Activated T-cell treated with anti-CD3 and anti-CD28 coated beads, Interleukin-2, amount 50 U/mL, for 72 hours (primary cell): ENCODE measurements around the gene SP140L. TPM values are rescaled to one million over a fixed set of nuclear protein-coding genes. Genes with fewer than 3 reads are reported as not detected.
A peak's percentile ranks its signal among the peaks of the same experiment; 100 is the strongest.
"Not testable (repeated sequence)": the region's sequence is repeated elsewhere in the genome, so short reads cannot be mapped to it uniquely, and the experiment has no call there.

ENCODE experiments used
- ATAC-seq, 2 donors: fragments of 150-1000 bp; cut with Tn5 transposase; replicated peaks in 1 of 2; 2 replicates each; pipeline ENCODE4 v1.10.0; 2021; ENCODE audit warnings: moderate library complexity in 2 of 2, mild to moderate bottlenecking in 1 of 2
- DNase-seq, 2 donors: peaks; one replicate each; pipeline ENCODE4 v3.0.0; 2021 to 2022; ENCODE audit warnings: mixed read lengths in 1 of 2
- H3K27ac Mint-ChIP-seq: one replicate; pipeline ENCODE4 v1.8.0; 2022; ENCODE audit warnings: mild to moderate bottlenecking, moderate library complexity, mixed read lengths
- H3K27me3 Mint-ChIP-seq: one replicate; pipeline ENCODE4 v1.8.0; 2022; ENCODE audit warnings: low read depth, mixed read lengths
- H3K36me3 Mint-ChIP-seq, 2 donors: one replicate each; pipeline ENCODE4 v1.8.0; 2022; ENCODE audit warnings: mixed read lengths in 2 of 2, mild to moderate bottlenecking in 1 of 2; ENCODE audit not compliant: insufficient read depth in 2 of 2
- H3K4me1 Mint-ChIP-seq: one replicate; pipeline ENCODE4 v1.8.0; 2022; ENCODE audit warnings: low read depth, mixed read lengths
- H3K4me3 Mint-ChIP-seq, 2 donors: one replicate each; pipeline ENCODE4 v1.8.0; 2022; ENCODE audit warnings: mild to moderate bottlenecking in 2 of 2, mixed read lengths in 2 of 2, moderate library complexity in 2 of 2
- H3K9me3 Mint-ChIP-seq, 2 donors: one replicate each; pipeline ENCODE4 v1.8.0; 2022; ENCODE audit warnings: mixed read lengths in 2 of 2
- total RNA-seq, 2 donors: library from RNA; stranded (reverse); gene quantifications; one replicate each; pipeline ENCODE4 v1.2.3, GENCODE V29; 2022

SP140L gene
- total RNA-seq, 2 donors from 2014 or later: 59.9 to 63.0 TPM

DNA sequence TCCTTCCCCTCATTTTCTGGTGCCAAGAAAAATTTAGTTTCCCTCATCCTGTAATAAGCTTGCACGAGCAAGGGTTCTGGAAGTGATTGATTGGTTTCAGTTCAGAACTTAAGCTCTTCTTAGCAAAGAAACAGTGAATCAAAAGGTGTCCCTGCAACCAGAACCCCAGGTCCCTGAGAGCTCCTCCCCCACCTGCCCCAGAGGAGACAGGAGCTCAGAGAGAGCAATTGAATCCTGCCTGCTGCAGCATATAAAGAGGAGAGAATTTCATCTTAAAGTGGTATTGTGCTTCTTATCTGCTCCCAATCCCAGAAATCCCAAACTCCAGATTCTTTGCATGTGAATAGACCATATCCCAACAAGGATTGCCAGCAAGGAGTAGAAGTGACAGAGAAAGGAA lies 15.4 kb upstream of the SP140L start:
- not testable (repeated sequence) for H3K4me3 Mint-ChIP-seq, ATAC-seq, H3K9me3 Mint-ChIP-seq, DNase-seq, H3K27me3 Mint-ChIP-seq, H3K4me1 Mint-ChIP-seq, H3K27ac Mint-ChIP-seq
- peaks cover 7 to 21% of the 10 kb centered on the region in 2 donors for H3K36me3 Mint-ChIP-seq

GRCh38 chr2:230312638-230313037 lies 14.4 kb upstream of the SP140L start:
- Mint-ChIP-seq H3K36me3 (peaks cover 7 to 21% of the 10 kb centered on the region in 2 donors), H3K4me3 (no peak overlapping the region), H3K27ac (no peak overlapping the region), H3K27me3 (no peaks in the 10 kb centered on the region), H3K4me1 (peaks cover 16% of the 10 kb centered on the region), H3K9me3 (no peaks in the 10 kb centered on the region)
- DNase-seq (no peak), ATAC-seq (no peak)

DNA sequence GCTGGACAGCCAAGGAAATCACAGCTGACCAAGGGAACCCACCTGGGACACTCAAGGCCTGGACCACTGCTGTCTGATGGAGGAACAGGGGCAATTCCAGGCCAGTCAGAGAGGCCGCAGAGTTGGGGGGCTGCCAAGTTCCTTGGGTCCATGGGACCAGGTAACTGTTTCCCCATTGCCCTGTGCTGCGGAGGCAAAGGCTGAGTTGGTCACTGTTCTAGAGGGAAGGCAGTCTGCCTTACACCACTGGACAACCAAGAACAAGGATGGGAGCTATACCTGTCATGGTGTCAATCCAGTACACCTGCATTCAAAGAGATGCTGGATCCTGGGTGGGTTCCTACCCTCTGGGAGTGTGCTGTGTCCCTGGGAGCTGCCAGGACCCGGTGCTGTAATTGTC lies 9.6 kb upstream of the SP140L start:
- peaks cover 9 to 12% of the 10 kb centered on the region in 2 donors for H3K36me3 Mint-ChIP-seq
- no peak overlapping the region for H3K4me3 Mint-ChIP-seq
- no peaks in the 10 kb centered on the region for H3K27me3 Mint-ChIP-seq
- peak overlapping the region; percentile 49 for H3K27ac Mint-ChIP-seq
- ATAC-seq (no peak), DNase-seq (no peak)
- H3K9me3 Mint-ChIP-seq: peaks cover 1 to 2% of the 10 kb centered on the region in 2 donors
- H3K4me1 Mint-ChIP-seq: peaks cover 44% of the 10 kb centered on the region

DNA sequence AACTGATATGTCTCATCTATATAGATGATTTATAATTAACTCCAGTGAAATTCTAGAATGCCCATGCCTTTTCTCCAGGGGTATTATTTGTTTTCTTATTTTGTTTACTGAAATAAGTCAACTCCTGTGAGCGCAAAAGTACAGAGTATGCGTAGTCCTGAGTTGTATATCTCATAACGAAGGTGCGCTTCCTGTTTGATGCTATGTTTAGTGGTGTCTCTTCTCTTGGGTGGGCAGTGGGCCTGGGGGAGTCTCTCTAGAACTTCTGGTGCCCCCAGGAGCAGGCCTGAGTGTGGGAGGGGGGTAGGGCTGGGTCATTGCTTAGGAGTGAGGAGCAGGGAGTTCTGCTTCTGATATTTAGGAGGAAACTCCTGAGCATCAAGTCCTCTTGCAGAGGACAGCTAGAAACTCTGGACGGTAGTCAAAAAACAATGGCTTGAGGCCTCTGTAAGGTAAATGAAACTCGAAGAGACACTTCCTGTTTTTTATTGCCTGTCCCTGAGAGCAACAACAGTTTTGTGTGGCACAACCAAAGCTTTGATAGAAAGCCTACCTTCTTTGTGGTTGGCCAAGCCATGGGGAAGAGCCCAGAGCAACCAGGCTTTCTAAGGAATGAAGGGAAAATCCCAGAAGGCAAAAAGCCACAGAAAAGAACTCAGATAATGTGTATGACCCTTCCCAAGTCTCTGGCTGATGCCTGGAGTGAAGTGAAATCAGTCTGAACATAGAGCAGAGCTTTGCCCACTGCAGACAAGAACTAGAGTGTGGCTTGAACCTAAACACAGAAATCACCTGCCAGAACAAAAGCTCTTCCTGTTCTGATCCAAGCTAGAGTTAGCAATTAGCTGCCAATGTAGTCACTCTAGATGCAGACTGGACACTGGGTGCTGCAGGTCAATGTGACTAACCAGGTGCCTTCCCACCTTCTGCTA lies 8.5 kb upstream of the SP140L start:
- Mint-ChIP-seq H3K4me1 (peaks cover 44% of the 10 kb centered on the region), H3K36me3 (peaks cover 2 to 3% of the 10 kb centered on the region in 2 donors), H3K4me3 (peak overlapping the region; percentile 41 to 52), H3K27ac (peak overlapping the region; percentile 49), H3K27me3 (no peaks in the 10 kb centered on the region), H3K9me3 (peaks cover 1 to 2% of the 10 kb centered on the region in 2 donors)
- ATAC-seq: no peak
- DNase-seq: no peak

GRCh38 chr2:230319211-230319862 lies 7.7 kb upstream of the SP140L start:
- DNase-seq (peak; percentile 67 to 71), ATAC-seq (peak; percentile 93)
- H3K9me3 Mint-ChIP-seq: peaks cover 1 to 2% of the 10 kb centered on the region in 2 donors
- H3K27ac Mint-ChIP-seq: peak overlapping the region; percentile 49
- no peaks in the 10 kb centered on the region for H3K27me3 Mint-ChIP-seq
- peaks cover 48% of the 10 kb centered on the region for H3K4me1 Mint-ChIP-seq
- H3K4me3 Mint-ChIP-seq: peak overlapping the region; percentile 41 to 52
- H3K36me3 Mint-ChIP-seq: peaks cover 2 to 3% of the 10 kb centered on the region in 2 donors

DNA sequence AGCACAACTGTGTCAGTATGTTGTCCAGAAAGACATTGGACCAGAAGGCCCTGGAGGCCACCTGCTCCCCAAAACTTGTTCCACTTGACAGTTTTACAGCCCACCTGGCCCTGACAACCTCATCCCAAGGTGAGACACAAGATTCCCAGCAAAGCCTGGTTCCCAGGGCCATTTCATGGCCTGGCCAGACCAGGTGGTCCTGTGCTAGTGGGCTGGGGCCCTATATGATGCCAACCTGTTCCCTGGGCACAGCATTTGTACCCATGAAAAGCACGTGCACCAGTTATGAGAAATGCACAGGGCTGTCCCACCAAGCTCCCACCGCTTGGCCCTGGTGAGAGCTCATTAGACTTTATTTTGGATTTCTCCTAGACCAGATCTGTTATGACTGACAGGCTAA lies 6.0 kb upstream of the SP140L start:
- ATAC-seq: no peak
- Mint-ChIP-seq H3K4me3 (no peak overlapping the region), H3K27me3 (no peaks in the 10 kb centered on the region), H3K9me3 (peaks cover 1 to 2% of the 10 kb centered on the region in 2 donors), H3K4me1 (peaks cover 64% of the 10 kb centered on the region), H3K27ac (no peak overlapping the region), H3K36me3 (peaks cover 2% of the 10 kb centered on the region in 2 donors)
- no peak for DNase-seq

GRCh38 chr2:230322561-230323384 lies 4.2 kb upstream of the SP140L start:
- Mint-ChIP-seq H3K36me3 (peaks cover 4 to 5% of the 10 kb centered on the region in 2 donors), H3K9me3 (peaks cover 1 to 2% of the 10 kb centered on the region in 2 donors)

DNA sequence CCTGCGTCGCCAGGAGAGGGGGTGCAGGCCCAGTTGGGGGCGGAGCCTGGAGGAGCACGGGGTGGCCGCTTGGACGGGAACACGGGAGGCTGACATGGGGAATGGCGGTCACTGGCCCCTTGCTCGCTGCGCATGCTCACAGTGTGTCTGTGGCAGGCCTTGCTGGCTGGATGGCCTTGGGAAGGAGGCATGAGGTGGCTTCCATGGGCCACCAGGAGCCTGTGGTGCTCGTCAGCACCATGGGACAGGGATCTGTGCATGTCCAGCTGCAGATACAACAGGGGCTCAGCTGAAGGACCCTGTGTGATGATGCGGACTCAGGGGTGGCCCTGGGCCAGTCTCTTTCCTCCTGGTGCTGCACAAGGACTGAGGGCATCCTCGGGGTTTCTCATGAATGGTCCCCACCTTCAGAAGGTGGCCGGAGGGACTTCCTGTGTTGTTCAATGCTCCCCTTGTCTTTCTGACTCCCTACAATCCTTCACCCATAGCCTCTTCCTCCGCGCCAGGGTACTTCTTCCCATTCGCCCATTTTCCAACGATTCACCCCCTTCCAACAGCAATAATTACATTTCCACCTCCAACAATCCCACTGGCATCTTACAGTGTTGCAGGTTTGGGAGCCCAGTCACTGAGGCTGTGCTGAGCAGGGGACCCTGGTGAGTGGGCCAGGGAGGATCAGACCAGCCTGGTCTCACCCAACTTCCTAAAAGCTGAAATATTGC lies 3.4 kb upstream of the SP140L start:
- ATAC-seq: no peak
- no peak overlapping the region for H3K4me3 Mint-ChIP-seq
- H3K27me3 Mint-ChIP-seq: no peaks in the 10 kb centered on the region
- H3K36me3 Mint-ChIP-seq: peaks cover 5 to 6% of the 10 kb centered on the region in 2 donors
- H3K4me1 Mint-ChIP-seq: peaks cover 62% of the 10 kb centered on the region
- peak in 1 of 2 donors; percentile 28 for DNase-seq
- no peak overlapping the region for H3K27ac Mint-ChIP-seq
- H3K9me3 Mint-ChIP-seq: peaks cover 1 to 2% of the 10 kb centered on the region in 2 donors

More at GRCh38 chr2:230322561-230323384, 4.2 kb upstream of the SP140L start:
- ATAC-seq: no peak
- no peaks in the 10 kb centered on the region for H3K27me3 Mint-ChIP-seq
- DNase-seq: no peak
- peaks cover 64% of the 10 kb centered on the region for H3K4me1 Mint-ChIP-seq
- no peak overlapping the region for H3K4me3 Mint-ChIP-seq
- no peak overlapping the region for H3K27ac Mint-ChIP-seq

- Mint-ChIP-seq H3K36me3 (peaks cover 7 to 8% of the 10 kb centered on the region in 2 donors), H3K4me3 (no peak overlapping the region), H3K27me3 (no peaks in the 10 kb centered on the region), H3K4me1 (peaks cover 62% of the 10 kb centered on the region), H3K27ac (no peak overlapping the region), H3K9me3 (peaks cover 1 to 2% of the 10 kb centered on the region in 2 donors)
- ATAC-seq (no peak), DNase-seq (no peak)
These were observed 2.5 kb upstream of the SP140L start for GRCh38 chr2:230324503-230324902.

- H3K4me1 Mint-ChIP-seq: peaks cover 67% of the 10 kb centered on the region
- H3K4me3 Mint-ChIP-seq: peak overlapping the region; percentile 96 to 100
- DNase-seq (no peak), ATAC-seq (no peak)
- H3K36me3 Mint-ChIP-seq: peaks cover 6 to 8% of the 10 kb centered on the region in 2 donors
- H3K9me3 Mint-ChIP-seq: peaks cover 0 to 2% of the 10 kb centered on the region in 2 donors
- peak overlapping the region; percentile 99 for H3K27ac Mint-ChIP-seq
- H3K27me3 Mint-ChIP-seq: no peaks in the 10 kb centered on the region
These were observed 1.4 kb upstream of the SP140L start for GRCh38 chr2:230325316-230326243.

DNA sequence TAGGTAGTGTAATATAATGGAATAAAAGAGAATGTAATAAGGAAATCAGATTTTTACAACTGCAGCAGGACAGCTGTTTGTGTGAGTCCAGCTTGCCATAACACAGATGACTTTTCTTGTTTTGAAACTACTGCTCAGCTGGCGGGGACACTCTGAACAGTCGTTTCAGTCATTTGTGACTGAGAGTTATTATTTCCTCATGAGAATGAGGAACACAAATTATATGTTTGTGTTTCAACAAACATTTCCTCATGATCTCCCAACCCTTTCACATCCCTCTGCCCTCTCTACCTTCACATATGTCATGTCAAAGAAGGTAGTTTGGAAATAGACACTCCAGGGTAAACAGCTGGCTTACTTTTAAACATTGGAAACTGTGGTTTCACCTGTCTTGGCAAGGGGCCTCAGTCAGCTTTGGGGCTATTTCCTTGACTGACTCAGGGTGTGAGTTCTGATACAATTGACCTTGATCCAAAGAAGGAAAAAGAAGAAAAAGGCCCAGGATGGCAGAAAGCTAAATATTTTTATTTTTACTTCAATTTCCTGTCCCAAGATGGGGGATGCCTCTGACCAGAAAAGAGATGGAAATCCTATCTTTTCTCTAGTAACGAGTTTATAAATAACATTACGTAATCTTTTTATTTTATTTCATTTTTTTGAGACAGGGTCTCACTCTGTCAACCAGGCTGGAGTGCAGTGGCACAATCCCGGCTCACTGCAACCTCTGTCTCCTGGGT lies 593 bp downstream of the SP140L start:
- Mint-ChIP-seq H3K27me3 (no peaks in the 10 kb centered on the region), H3K36me3 (peaks cover 11% of the 10 kb centered on the region in 2 donors), H3K4me3 (peak overlapping the region; percentile 96 to 100), H3K9me3 (no peaks in the 10 kb centered on the region), H3K27ac (peak overlapping the region; percentile 99), H3K4me1 (peaks cover 77% of the 10 kb centered on the region)
- ATAC-seq (peak; percentile 56 to 58), DNase-seq (peak in 1 of 2 donors; percentile 39)
